NCI-H1048 (cell line): ENCODE measurements around the gene ASB13.
"Not testable (repeated sequence)": the region's sequence is repeated elsewhere in the genome, so short reads cannot be mapped to it uniquely, and the experiment has no call there.

Source experiments
- DNase-seq: peaks from one replicate; lab custom pipeline; 2025; lab: John Stamatoyannopoulos, UW

The ASB13 gene

GRCh38 chr10:5623081-5623748 is 43.2 kb downstream of the ASB13 start:
- peak; percentile 71 for DNase-seq

- DNase-seq, result no peak
These were observed 44.0 kb downstream of the ASB13 start for GRCh38 chr10:5622186-5622960.

GRCh38 chr10:5621371-5621770 is 45.0 kb downstream of the ASB13 start:
- not testable (repeated sequence) for DNase-seq

- DNase-seq, result no peak
These were observed 45.4 kb downstream of the ASB13 start for GRCh38 chr10:5620966-5621365.

- no peak for DNase-seq
These were observed 46.1 kb downstream of the ASB13 start for GRCh38 chr10:5620223-5620721.

GRCh38 chr10:5619362-5620211 is 46.8 kb downstream of the ASB13 start:
- DNase-seq, result no peak

- DNase-seq, result no peak
These were observed 47.6 kb downstream of the ASB13 start for GRCh38 chr10:5618829-5619228.

- DNase-seq, result no peak
These were observed 48.4 kb downstream of the ASB13 start for GRCh38 chr10:5618042-5618441.

GRCh38 chr10:5617521-5617920 is 48.9 kb downstream of the ASB13 start:
- DNase-seq, result no peak

GRCh38 chr10:5616836-5617235 is 49.6 kb downstream of the ASB13 start:
- no peak for DNase-seq

GRCh38 chr10:5616046-5616445 is 50.3 kb downstream of the ASB13 start:
- DNase-seq, result no peak

- no peak for DNase-seq
These were observed 51.1 kb downstream of the ASB13 start for GRCh38 chr10:5615316-5615715.

- no peak for DNase-seq
These were observed 52.2 kb downstream of the ASB13 start for GRCh38 chr10:5614155-5614721.

GRCh38 chr10:5613481-5614154 is 52.8 kb downstream of the ASB13 start:
- DNase-seq, result no peak

- no peak for DNase-seq
These were observed 54.3 kb downstream of the ASB13 start for GRCh38 chr10:5611899-5612680.

- DNase-seq, result no peak
These were observed 56.3 kb downstream of the ASB13 start for GRCh38 chr10:5609952-5610616.

GRCh38 chr10:5608608-5609220 is 57.7 kb downstream of the ASB13 start:
- no peak for DNase-seq

GRCh38 chr10:5607594-5607993 is 58.8 kb downstream of the ASB13 start:
- DNase-seq, result no peak

GRCh38 chr10:5606864-5607263 is 59.5 kb downstream of the ASB13 start:
- DNase-seq, result no peak

GRCh38 chr10:5606321-5606720 is 60.1 kb downstream of the ASB13 start:
- DNase-seq, result no peak
